Measurements from ENCODE around the gene RUNX2.
"Not testable (repeated sequence)": the region's sequence is repeated elsewhere in the genome, so short reads cannot be mapped to it uniquely, and the experiment has no call there.

The RUNX2 gene

DNA sequence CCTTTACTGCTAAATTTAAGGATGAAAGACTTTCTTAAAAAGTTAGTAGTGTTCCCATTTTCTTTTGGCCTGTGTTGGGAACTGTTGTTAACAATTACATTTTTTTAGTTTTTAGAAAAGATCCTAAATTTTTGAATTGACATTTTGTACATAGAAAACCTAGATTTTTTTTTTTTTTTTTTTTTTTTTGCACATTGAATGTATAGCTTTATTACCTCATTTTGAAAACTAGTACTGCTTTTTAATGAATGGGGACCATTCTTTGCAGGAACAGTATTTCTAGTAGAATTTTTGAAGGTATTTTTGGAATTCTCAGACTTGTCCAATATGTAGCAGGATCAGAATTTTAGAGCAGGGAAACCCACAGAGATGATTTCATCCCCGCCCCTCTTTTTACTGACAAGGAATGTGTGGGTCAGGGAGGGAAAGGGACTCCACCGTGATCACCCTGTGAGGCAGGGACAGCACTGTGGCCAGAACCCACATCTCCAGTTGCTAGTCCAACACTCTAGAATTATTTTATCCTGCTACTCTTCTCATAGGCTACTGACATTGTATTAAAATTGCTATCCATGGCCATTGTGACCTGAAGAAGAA, 204.0 kb downstream of the RUNX2 start:
- DNase-seq, result no peak

DNA sequence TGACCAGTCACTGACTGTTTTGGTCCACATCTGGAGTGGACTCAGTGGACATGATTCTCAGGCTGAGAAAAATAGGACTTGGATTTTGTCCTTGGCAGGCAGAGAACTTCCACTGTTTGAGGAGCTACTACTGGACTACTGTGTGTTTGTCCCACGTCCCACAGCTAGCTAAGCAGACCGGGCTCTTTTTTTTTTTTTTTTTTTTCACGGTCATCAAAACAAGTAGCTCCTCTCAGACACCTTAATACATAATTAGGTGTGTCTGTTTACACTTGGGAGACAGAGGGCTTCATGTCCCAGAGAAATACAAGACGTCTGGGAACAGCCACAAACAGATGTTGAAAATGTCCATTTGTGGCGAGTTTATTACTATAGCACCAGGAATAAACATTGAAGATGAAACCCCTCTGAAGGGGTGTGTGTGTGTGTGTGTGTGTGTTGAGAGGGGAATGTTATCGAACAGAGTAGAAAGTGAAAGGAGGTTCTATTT, 204.6 kb downstream of the RUNX2 start:
- DNase-seq, result no peak

DNA sequence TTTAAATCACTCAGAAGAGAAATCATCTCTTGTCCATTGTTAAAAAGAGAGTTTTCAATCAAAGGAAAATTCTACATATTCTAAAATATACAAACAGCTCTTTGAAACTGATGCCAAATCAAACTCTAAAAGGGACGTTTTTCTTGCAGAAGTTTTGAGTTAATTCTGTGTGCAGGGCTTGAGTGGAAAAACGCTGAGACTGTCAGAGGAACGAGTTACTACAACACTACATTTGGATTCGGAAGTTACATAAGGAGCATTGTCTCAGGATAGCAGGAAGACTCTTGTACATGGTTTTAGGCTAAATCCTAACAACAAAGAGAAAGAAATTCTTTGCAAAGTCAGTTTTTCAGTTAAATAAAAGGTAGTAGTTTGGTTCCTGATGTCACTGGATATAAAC, 205.3 kb downstream of the RUNX2 start:
- no peak for DNase-seq

DNA sequence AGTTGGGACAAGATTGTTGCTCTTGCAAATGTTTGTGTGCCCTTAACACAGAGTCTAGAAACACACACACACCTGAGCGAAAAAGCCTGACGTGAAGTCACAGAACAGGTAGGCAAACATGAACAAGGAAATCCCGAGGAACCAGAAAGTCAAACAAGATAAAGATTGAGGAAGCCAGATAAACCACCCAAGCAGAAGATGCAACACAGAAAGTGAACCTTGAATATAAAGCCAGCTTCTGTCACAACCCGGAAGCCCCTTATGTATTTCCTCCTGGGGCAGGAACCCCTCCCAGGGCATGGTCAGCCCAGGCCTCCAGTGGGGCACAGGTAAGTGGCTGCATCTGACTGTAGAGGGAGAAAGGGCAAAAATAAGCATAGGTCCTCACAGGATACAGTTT, 207.8 kb downstream of the RUNX2 start:
- DNase-seq, result no peak

DNA sequence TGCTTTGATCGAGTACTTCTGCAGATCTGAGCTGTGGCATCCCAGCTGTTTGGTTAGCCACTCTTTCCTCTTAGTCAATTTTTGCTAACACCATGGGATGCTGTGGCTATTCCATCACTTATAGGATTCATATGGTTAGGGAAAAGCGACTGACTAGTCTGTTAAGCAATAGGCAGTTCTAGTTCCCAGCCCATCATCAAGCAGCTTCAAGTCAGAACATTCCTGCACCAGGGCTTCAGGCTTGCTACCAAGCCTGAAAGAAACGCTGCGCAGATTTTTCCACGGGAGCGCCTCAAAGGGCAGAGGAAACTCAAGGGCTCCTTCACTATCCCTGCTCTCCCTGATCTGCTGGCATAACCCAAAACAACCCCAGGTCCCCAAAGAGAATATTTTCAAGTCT, 209.4 kb downstream of the RUNX2 start:
- DNase-seq, result no peak

DNA sequence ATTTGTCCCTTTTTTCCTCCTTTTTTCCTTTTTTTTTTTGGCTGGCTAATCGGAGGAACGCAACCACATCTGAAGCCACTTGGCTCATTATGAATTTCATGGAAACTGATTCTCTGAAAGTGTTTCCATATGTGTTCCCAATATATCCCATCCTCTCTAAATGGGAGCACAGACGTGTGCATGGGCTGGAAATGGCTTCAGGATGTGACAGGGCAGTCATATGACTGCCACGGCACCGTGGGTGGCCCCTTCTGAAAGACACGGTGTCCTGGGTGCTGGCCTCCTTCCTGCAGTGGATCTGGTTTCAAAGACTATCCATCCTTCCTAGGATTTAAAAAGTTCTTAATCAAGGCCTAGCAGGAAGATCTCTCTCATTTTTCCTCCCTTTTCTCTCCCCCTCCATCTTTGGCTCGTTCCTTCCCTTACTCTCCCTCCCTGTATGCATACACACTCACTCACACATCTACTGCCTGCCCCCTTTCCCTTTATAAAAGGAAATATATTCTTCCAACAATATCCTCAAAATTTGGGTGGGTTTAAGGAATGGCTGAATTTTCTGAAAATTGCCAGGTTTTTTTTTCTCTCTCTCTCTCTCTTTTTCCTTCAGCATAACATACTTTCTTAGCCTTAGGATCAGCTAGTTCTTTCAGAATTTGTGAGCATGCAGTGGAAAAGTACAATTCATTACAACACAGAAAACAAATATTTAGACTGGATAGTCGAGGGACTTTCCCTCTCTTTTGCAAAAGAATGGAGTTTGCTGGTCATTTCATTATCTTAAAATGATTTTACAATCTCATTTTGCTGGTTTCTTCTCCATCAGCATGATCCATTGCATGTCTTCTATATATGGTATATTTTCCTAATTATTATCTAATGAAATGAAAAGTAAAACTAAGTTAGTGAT, 210.8 kb downstream of the RUNX2 start:
- DNase-seq, result no peak

DNA sequence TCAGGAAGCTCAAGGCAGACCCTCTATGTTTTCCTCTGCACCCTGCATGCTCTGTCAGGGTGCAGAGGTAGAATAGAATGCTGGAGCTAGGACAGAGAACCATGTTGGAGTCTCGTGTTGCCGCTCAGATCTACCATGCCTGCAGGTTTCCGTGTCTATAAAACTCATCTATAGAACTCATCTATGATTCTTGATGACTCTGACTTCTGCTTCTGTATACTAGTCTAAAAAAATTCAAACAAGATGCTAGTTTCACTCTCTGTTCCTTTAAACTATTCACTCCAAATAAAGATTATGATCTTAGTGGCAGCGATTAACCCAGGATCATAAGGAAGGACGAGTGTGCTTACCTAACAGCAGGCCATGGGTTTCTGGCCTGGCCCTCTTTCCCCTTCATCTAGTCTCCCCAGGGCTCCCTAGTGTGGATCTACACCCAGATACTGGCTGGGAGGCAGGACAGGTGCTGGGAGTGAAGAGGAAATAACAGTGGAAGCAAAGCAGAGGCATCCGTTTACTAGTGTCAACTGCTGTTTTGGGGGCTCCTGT, 212.3 kb downstream of the RUNX2 start:
- DNase-seq, result no peak

DNA sequence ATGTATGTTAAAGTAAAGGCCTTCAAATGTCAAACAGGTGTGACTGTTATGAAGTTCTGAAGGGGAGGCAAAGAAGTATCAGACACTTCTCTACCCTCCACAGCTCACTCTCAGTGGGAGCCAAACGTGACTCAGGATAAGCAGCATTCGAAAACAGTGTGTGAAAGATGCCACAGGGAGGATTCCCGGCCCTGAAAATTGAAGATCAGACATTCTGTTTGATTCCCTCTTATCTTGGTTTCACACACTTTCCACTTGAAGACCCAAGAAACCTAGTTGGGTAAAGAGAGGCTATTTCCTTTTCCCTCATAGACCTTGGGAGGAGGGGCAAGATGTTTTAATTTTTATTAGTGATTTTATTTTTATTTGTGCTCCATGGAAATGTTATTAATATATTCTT, 213.8 kb downstream of the RUNX2 start:
- DNase-seq, result no peak

DNA sequence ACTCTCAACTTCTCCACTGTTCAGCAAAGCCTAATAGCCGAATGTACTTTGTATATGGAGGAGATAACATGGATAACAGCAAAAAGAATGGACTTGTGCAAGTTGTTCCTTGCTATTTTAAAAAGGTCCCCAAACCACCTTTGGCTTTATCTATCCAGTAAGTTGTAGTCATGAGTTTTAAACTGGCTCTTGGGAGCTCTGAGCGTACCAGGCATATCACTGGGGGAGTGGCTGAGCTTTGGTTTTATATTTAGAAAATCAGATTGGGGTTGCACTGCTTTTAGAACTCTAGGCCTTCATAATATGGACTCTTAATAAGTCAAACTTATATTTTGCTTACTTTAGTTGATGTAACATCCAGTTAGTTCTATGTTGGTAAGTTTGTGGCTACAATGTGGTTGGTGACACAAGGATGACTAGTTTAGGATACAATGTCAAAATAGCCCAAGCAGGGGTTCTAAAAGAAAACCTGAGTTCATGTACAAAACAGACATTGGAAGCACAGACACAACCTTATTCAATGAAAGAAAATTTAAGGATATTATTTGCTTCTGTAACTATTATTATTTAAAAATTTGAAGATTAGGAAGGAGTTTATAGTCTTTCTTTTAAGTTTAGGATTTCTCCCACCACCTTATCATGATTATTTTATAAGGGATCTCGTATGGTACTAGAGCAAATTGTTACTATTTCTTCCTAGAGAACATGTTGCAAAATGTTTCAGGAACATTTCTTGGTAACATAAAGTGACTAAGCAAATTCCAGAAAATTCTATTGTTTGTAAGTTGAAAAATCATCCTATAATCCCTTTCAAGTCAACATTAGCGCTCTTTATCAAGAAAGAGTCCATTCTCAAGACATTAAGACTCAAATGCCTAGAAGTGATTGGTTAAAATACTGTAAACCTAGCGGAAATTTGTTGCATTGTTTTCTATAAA, 215.4 kb downstream of the RUNX2 start:
- DNase-seq, result no peak

DNA sequence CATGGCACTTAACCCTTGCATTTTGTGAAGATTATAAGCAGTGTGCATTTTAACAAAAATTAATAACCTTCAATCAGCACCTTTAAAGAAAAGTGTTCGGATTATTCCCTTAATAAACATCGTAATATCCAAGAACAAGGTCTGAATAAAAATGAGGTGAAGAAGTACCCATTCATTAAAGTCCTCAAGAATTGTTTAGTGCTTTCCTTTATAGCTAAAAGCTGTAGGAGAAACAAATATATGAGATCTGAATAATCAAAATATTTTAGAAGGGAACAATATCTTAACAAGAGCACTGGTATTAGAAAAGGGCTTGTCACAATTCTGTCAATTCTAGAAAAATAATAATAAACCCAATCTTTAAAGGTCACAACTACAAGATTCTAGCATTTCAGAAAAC, 217.3 kb downstream of the RUNX2 start:
- no peak for DNase-seq

DNA sequence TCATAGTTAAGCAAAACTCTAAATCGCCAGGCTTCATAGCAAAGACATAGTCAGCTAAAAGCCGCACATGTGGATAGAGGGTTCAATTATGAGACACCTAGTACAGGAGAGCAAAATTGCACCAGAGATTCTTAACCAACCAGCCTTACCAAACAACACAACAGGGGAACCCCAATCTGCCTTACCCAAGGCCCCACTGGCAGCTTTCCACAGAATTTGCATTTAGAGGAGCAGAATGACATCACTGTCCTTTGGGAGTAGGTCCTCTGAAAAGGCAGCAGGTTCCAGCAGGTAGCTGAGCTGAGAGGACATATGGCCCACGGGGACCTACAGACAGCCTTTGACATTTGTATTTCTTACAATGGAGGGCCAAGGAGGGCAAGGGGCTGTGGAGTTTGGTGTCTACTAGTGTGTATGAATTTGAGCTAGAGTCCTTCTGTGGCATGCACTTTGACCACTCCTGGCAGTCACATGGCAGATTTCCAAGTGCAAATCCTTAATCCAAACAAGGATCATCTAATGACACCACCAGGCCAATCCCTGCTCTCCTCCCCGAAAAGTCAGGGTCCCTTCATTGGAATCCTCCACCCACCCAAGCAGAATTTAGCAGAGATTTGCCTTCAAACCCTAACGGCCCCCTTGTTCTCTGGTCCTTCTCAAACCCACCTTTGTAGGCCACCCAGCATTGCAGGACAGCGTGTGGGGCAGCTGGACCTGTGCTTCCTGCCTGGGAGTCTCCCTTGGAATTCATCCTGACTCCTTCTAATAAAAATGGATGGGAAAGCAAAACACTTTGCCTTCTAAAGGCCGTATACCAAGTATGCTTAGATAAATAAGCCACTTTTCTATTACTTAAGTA, 220.8 kb downstream of the RUNX2 start:
- no peak for DNase-seq

DNA sequence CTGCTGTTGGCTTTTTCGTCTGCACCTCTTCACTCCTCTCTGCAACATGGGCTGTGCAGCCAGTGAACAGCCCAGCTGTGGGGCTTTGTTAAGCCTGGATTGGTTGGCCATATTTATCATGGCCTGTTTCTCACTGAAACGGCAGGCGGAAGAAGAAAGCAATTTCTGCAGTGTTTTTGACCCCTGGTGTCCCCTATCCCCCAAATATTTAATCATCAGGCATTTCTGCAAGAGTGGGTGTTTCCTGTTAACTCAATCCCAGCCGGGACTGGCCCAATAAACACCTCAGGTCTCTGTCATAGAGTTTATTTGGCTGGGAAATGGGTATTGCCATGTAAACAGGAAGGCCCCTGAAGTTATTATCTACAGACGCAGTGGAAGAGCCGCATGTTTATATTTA, 224.4 kb downstream of the RUNX2 start:
- DNase-seq, result no peak

DNA sequence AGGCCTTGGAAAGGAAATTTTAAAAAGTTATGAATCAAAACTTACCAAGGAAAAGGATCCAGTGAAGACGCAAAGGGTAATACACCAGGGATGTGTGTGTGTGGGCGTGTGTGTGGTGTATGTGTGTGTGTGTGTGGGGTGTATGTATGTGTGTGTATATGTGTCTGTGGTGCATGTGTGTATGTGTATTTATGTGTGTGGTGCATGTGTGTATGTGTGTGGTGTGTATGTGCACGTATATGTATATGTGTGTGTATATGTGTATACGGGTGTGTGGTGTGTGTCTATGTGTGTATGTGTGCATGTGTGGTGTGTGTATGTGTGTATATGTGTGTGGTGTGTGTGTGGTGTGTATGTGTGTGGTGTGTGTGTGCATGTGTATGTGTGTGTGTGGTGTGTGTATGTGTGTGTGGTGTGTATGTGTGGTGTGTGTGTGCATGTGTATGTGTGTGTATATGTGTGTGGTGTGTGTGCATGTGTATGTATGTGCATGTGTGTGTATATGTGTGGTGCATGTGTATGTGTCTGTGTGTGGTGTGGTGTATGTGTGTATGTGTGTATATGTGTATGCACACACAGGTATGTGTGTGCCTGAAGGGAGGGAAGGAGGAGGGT, 225.7 kb downstream of the RUNX2 start:
- no peak for DNase-seq

DNA sequence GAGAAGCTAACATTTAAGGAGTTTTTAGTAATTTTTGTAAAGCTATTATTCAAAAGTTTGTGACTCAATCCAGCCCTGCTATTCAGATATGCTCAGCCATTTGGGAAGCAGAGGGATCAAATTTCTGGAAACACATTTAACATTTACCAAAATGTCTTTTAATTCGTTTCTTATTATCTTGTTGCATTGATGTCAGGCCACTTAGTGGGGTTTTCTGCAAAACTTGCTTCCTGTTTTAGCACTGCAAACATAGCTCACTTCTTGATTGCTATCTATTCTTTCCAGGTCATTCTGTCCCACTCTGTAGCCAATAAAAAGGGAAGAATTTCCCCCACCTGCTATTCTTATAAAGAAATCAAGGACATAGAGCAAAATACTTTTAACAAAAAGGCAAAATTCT, 226.5 kb downstream of the RUNX2 start:
- no peak for DNase-seq

DNA sequence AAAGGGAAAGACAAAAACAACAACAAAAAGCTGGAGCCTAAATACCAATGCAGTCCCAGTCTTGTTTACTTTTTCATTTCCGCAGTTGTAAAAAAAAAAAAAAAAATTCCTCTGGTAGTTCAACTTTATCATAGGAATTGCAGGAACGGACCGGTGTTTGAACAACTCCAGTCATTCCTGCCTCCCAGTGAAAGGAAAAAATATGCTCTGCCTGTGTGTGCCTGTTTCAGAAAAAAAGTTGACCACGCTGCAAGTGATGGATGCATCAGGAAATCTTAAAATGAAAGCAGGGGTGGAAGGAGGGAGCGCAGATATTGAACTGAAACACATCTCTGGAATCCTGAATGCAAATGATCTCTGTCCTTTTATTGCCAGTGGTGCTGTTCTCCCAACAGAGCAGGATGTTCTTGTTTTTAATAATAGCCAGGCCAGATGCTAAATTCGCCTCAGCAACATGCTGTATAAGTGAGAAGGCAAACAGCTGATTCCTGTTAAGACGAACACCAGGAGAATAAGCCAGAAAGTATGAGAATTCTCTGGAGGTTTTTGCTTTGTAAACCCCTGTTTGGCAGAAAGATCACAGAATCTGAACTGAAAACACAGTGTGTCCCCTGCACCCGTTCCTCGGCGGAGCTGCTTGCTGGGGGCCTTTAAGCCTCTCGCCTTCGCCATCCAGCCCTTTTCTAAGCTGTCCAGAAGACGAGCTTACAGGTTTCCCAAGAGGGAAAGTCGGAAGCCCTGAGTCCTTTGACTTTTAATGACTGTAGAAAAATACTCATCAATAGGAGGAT, 228.0 kb downstream of the RUNX2 start:
- DNase-seq, result no peak

DNA sequence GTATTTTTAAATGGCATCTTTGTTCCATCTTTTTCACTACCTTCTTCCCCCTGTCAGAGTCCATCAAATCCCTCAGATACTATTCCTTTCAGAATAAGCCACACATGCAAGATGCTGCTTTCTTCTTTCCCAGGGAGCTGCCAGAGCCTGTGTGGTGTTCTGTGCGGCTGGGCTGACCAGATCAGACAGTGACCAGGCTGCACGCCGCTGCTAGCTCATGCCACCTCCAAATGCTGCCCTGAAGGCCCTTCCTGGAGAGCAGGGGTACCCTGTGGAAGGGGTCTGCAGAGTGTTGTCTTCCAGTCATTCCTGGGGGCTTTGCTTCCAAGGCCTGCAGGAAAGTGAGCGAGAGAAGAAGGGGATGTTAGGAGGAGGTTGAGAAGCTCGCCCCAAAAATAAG, 228.7 kb downstream of the RUNX2 start:
- no peak for DNase-seq

DNA sequence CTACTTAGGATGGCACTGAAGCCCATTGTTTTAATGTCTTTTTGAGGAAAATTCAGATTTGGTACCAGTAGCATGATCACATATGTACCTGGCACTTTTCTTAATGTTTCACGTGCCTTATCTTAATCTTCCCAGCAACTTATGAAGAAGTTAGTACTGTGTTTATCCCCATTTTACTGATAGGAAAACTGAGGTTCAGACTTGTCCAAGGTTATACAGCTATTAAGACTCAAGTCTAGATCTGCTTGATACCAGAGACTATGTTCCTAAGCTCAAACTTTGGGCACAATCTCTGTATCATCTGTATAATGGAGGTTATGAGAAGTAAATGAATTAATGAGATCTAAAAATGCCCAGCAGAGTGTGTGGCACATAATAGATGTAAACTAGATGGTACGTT, 229.3 kb downstream of the RUNX2 start:
- DNase-seq, result no peak

DNA sequence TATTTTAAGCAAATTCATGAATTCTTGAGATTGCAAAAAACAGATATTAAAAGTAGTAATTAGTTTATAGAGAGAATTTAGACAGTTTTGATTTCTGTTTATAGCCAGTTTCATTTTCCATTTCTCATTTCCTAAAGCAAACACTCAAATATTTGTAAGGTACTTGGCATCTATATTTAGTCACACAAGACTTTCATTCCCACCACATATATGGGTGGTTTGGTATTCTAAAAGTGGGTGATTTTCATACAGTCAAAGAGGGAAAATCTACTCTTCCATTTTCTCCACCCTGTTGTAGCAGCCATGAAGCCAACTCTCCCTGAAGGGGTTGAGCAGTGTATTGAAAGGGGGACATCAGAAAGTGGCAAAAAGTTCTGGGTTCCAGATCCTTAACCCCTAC, 230.7 kb downstream of the RUNX2 start:
- DNase-seq, result no peak

DNA sequence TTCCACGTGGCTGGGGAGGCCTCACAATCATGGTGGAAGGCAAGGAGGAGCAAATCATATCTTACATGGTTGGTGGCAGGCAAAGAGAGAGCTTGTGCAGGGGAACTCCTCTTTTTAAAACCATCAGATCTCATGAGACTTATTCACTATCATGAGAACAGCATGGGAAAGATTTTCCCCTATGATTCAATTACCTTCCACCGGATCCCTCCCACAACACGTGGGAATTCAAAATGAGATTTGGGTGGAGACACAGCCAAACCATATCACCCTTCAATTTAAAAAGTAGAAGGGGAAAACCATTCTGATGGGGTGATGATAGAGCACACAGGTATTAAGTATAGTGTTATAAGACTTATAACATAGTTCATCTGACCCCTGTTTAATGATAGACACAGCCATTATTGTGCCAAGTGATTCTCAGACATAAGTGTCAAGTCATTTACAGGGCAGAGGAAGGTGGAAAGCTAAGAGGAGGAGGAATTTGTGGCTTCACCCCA, 232.2 kb downstream of the RUNX2 start:
- not testable (repeated sequence) for DNase-seq

DNA sequence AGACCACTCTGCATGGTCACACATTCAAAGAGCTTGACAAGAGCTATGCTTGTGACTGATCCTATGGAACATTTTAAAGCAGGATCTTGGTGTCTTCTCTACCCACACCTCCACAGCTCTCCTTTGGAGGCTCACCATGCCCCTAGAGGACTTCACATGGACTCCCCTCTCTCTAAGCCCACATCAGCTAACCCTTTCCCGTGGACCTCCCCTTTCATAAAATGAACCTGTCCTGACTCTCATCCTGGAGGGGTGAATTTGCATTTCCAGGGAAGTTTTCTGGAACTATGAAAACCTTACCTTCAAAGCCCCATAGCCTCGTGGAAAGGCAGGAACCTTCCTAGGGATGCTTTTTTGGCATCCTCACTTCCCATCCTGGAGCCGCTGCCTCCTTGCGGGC, 234.0 kb downstream of the RUNX2 start:
- no peak for DNase-seq

DNA sequence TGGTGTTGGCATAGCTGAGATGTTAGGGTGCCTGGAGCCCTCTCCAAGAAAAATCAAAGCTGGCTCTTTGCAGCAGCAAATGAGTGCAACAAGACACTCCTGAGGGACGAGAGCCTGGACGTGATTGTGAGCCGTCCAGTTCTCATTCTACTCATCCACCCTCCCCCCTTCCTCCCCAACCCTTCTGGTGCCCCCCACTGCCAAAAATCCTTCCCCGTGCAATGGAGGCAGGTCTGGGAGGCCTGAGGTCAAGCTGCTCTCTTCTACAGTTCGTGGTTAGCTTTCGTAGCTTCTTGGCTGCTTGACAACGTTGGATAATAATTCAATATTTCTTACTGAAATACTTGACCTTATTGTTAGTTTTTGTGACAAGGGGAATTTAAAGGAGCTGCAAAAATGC, 234.9 kb downstream of the RUNX2 start:
- no peak for DNase-seq

All from SHP77 treated with DMSO at 0.1 percent for 48 hours (cell line).